Tibial nerve (tissue), 4 donors: ENCODE data around the gene ACTL6B.

Experiments used
- CTCF ChIP-seq, 5 experiments: fragments of 200-600 bp in 3 of 5; fragments of 450-650 bp in 2 of 5; sonication (generic) in 3 of 5; IDR thresholded peaks; one replicate each; pipeline ENCODE4 v1.5.1; 2016 to 2019; ENCODE audit warnings: antibody characterized with exemption in 5 of 5, mild to moderate bottlenecking in 3 of 5, moderate library complexity in 2 of 5
- EP300 ChIP-seq, 2 donors: sonication (generic); formaldehyde crosslinking; IDR thresholded peaks; one replicate each; pipeline ENCODE4 v1.6.1; 2017; ENCODE audit warnings: antibody characterized with exemption in 2 of 2, mild to moderate bottlenecking in 1 of 2
- POLR2A ChIP-seq, 2 donors: fragments of 450-650 bp; IDR thresholded peaks; one replicate each; pipeline ENCODE4 v1.6.1; 2017; ENCODE audit warnings: antibody characterized with exemption in 2 of 2, mild to moderate bottlenecking in 2 of 2, moderate library complexity in 2 of 2

GRCh38 chr7:100630066-100630465, 26.2 kb downstream of the ACTL6B start:
- no peak for TF ChIP-seq CTCF (IDR thresholded peaks at IDR 0.05)
- TF ChIP-seq EP300 (IDR thresholded peaks at IDR 0.05) = no peak
- no peak for TF ChIP-seq POLR2A (IDR thresholded peaks at IDR 0.05)
